HepG2 (cell line): ENCODE measurements around the gene DNAJB2. TPM values are rescaled to one million over a fixed set of nuclear protein-coding genes. Genes with fewer than 3 reads are reported as not detected.

ENCODE experiments used
- GATA4 ChIP-seq: sonication (generic); IDR thresholded peaks from 2 replicates; pipeline ENCODE4 v1.6.1; 2016; ENCODE audit warnings: antibody characterized with exemption, low read depth, borderline replicate concordance
- ISX ChIP-seq: sonication (generic); formaldehyde crosslinking; conservative IDR thresholded peaks from 2 replicates; pipeline ENCODE4 v1.5.0; 2020; ENCODE audit warnings: missing genetic modification reagents
- KLF11 ChIP-seq: IDR thresholded peaks from 2 replicates; pipeline ENCODE4 v1.6.1; 2016; ENCODE audit warnings: missing compliant biosample characterization
- NAIF1 ChIP-seq: sonication (generic); formaldehyde crosslinking; IDR thresholded peaks from 2 replicates; pipeline ENCODE4 v1.5.0; 2020; ENCODE audit warnings: mild to moderate bottlenecking, missing genetic modification reagents, borderline replicate concordance
- NBN ChIP-seq: fragments of 450-650 bp; conservative IDR thresholded peaks from 2 replicates; pipeline ENCODE4 v1.6.1; 2017
- NCOA1 ChIP-seq: sonication (generic); formaldehyde crosslinking; IDR thresholded peaks from 2 replicates; pipeline ENCODE4 v1.9.0; 2021; ENCODE audit warnings: missing genetic modification reagents
- RBAK ChIP-seq: sonication (generic); formaldehyde crosslinking; IDR thresholded peaks from 2 replicates; pipeline ENCODE4 v1.5.1; 2020; ENCODE audit warnings: mild to moderate bottlenecking, missing genetic modification reagents
- SOX13 ChIP-seq, 3 experiments: fragments of 450-650 bp in 1 of 3; sonication (generic) in 1 of 3; formaldehyde crosslinking in 1 of 3; IDR thresholded peaks in 2 of 3; conservative IDR thresholded peaks in 1 of 3; 2 replicates each; pipeline versions ENCODE4 v1.5.0 to v1.6.1; 2016 to 2020; ENCODE audit warnings: antibody characterized with exemption in 1 of 3, mild to moderate bottlenecking in 1 of 3, missing compliant biosample characterization in 1 of 3, missing genetic modification reagents in 1 of 3, moderate library complexity in 1 of 3
- ZMYM4 ChIP-seq: sonication (generic); formaldehyde crosslinking; IDR thresholded peaks from 2 replicates; pipeline ENCODE4 v1.8.1; 2023; ENCODE audit warnings: mild to moderate bottlenecking, missing genetic modification reagents
- ZNF260 ChIP-seq: sonication (generic); formaldehyde crosslinking; IDR thresholded peaks from 2 replicates; pipeline ENCODE4 v1.4.0; 2020; ENCODE audit warnings: missing genetic modification reagents, low read depth, mild to moderate bottlenecking, borderline replicate concordance
- ZNF549 ChIP-seq: sonication (generic); formaldehyde crosslinking; IDR thresholded peaks from 2 replicates; pipeline ENCODE4 v1.5.0; 2020; ENCODE audit warnings: missing genetic modification reagents
- polyA plus RNA-seq, 8 experiments: library from polyadenylated mRNA; depleted of rRNA in 3 of 8; stranded (reverse) in 7 of 8; unstranded in 1 of 8; fragments of >200 nt; fragmentation: Illumina TruSeq in 4 of 8; extraction: Trizol in 4 of 8; gene quantifications; 2 replicates each; pipeline versions ENCODE4 v1.2.1 to v1.2.3, GENCODE V29; 2011 to 2016; ENCODE audit warnings: low read depth in 4 of 8, missing spikeins in 1 of 8, mixed read lengths in 1 of 8; ENCODE audit not compliant: insufficient read depth in 1 of 8
- total RNA-seq, 5 experiments: library from RNA; depleted of rRNA; stranded (reverse); fragments of >200 nt; fragmentation: Illumina TruSeq; extraction: Trizol; gene quantifications; 2 replicates each; pipeline ENCODE4 v1.2.3, GENCODE V29; 2016; ENCODE audit warnings: low read depth in 1 of 5
- TF ChIP-seq, protein P1 (sequence below): sonication (generic); formaldehyde crosslinking; IDR thresholded peaks from 2 replicates; pipeline ENCODE4 v1.5.1; 2020; ENCODE audit warnings: mild to moderate bottlenecking, missing genetic modification reagents, moderate library complexity
- TF ChIP-seq, protein P2 (sequence below): sonication (generic); formaldehyde crosslinking; IDR thresholded peaks from 2 replicates; pipeline ENCODE4 v1.4.0; 2020; ENCODE audit warnings: missing genetic modification reagents
- TF ChIP-seq, protein P3 (sequence below): sonication (generic); formaldehyde crosslinking; IDR thresholded peaks from 2 replicates; pipeline ENCODE4 v1.4.0; 2020; ENCODE audit warnings: missing genetic modification reagents
- TF ChIP-seq, protein P4 (sequence below): sonication (generic); formaldehyde crosslinking; IDR thresholded peaks from 2 replicates; pipeline ENCODE4 v1.4.0; 2020; ENCODE audit warnings: missing genetic modification reagents, borderline replicate concordance
- TF ChIP-seq, protein P5 (sequence below): sonication (generic); formaldehyde crosslinking; IDR thresholded peaks from 2 replicates; pipeline ENCODE4 v1.5.1; 2020; ENCODE audit warnings: mild to moderate bottlenecking, moderate library complexity, missing genetic modification reagents

Gene DNAJB2
- total and polyA plus RNA-seq, 2 of the 13 experiments (the other 11 are each of a cell fraction or from before 2014, with no cell fraction given), result 21.3 to 31.1 TPM

DNA sequence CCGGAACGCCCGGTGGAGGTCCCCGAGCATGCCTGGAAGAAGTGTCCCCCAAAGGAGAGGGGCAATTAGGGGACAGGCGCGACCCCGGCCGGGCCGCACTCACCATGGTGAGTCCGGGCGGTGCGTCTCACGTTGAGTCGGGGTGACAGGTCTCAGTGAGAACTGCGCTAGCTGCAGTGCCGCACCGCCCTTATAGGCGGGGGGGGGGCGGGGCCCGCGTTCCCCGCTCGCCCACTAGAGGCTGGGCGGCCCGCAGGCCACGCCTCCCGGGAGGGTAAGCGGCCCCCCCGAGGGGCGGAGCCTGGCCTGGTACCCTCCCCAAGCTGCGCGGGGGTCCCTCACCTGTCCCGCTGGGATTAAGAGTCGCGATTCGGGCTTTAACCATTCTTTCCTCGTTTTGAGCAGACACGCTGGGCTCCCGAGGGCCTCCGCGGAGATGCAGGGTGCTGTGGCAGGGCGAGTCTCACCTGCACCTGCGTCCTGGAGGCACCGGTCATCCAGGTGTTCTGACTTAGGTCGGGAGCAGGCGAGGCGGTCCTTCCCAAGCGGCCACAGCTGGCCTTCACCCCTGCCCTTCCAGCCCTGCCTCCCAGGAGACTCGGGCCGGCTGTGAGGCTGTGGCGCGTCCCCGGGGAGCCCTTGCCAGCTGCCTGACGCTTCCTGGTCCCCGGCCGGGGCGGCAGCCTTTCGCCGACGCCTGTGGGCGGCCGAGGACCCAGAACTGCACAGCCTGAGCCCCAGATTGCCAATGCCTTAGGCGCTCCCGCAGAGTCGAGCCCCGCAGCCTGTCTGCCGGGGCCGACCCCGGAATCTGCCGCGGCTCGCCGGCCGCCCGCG, 25.2 kb upstream of the DNAJB2 start, which contains the start of gene TUBA4A (continued):
- TF ChIP-seq, protein P1, sequence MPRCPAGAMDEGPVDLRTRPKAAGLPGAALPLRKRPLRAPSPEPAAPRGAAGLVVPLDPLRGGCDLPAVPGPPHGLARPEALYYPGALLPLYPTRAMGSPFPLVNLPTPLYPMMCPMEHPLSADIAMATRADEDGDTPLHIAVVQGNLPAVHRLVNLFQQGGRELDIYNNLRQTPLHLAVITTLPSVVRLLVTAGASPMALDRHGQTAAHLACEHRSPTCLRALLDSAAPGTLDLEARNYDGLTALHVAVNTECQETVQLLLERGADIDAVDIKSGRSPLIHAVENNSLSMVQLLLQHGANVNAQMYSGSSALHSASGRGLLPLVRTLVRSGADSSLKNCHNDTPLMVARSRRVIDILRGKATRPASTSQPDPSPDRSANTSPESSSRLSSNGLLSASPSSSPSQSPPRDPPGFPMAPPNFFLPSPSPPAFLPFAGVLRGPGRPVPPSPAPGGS (CRISPR knock-in tag), result peak; percentile 87; the same call in 1 of the 2 replicates
- TF ChIP-seq, protein P2, sequence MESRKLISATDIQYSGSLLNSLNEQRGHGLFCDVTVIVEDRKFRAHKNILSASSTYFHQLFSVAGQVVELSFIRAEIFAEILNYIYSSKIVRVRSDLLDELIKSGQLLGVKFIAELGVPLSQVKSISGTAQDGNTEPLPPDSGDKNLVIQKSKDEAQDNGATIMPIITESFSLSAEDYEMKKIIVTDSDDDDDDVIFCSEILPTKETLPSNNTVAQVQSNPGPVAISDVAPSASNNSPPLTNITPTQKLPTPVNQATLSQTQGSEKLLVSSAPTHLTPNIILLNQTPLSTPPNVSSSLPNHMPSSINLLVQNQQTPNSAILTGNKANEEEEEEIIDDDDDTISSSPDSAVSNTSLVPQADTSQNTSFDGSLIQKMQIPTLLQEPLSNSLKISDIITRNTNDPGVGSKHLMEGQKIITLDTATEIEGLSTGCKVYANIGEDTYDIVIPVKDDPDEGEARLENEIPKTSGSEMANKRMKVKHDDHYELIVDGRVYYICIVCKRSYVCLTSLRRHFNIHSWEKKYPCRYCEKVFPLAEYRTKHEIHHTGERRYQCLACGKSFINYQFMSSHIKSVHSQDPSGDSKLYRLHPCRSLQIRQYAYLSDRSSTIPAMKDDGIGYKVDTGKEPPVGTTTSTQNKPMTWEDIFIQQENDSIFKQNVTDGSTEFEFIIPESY, result no peak
- no peak for TF ChIP-seq ISX (CRISPR knock-in tag)
- TF ChIP-seq SOX13 (IDR thresholded peaks at IDR 0.05), result no peak
- TF ChIP-seq SOX13 (CRISPR knock-in tag; conservative IDR thresholded peaks at IDR 0.05 in 1 of 2, IDR thresholded peaks at IDR 0.05 in 1 of 2), result no peak
- TF ChIP-seq NCOA1 (CRISPR knock-in tag), result no peak
- no peak for TF ChIP-seq GATA4
- TF ChIP-seq, protein P3, sequence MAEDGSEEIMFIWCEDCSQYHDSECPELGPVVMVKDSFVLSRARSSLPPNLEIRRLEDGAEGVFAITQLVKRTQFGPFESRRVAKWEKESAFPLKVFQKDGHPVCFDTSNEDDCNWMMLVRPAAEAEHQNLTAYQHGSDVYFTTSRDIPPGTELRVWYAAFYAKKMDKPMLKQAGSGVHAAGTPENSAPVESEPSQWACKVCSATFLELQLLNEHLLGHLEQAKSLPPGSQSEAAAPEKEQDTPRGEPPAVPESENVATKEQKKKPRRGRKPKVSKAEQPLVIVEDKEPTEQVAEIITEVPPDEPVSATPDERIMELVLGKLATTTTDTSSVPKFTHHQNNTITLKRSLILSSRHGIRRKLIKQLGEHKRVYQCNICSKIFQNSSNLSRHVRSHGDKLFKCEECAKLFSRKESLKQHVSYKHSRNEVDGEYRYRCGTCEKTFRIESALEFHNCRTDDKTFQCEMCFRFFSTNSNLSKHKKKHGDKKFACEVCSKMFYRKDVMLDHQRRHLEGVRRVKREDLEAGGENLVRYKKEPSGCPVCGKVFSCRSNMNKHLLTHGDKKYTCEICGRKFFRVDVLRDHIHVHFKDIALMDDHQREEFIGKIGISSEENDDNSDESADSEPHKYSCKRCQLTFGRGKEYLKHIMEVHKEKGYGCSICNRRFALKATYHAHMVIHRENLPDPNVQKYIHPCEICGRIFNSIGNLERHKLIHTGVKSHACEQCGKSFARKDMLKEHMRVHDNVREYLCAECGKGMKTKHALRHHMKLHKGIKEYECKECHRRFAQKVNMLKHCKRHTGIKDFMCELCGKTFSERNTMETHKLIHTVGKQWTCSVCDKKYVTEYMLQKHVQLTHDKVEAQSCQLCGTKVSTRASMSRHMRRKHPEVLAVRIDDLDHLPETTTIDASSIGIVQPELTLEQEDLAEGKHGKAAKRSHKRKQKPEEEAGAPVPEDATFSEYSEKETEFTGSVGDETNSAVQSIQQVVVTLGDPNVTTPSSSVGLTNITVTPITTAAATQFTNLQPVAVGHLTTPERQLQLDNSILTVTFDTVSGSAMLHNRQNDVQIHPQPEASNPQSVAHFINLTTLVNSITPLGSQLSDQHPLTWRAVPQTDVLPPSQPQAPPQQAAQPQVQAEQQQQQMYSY, result no peak
- TF ChIP-seq KLF11 (CRISPR knock-in tag), result no peak
- no peak for TF ChIP-seq RBAK (CRISPR knock-in tag)
- no peak for TF ChIP-seq NAIF1
- TF ChIP-seq ZMYM4, result peak; percentile 44; the same call in 1 of the 2 replicates
- TF ChIP-seq, protein P4, sequence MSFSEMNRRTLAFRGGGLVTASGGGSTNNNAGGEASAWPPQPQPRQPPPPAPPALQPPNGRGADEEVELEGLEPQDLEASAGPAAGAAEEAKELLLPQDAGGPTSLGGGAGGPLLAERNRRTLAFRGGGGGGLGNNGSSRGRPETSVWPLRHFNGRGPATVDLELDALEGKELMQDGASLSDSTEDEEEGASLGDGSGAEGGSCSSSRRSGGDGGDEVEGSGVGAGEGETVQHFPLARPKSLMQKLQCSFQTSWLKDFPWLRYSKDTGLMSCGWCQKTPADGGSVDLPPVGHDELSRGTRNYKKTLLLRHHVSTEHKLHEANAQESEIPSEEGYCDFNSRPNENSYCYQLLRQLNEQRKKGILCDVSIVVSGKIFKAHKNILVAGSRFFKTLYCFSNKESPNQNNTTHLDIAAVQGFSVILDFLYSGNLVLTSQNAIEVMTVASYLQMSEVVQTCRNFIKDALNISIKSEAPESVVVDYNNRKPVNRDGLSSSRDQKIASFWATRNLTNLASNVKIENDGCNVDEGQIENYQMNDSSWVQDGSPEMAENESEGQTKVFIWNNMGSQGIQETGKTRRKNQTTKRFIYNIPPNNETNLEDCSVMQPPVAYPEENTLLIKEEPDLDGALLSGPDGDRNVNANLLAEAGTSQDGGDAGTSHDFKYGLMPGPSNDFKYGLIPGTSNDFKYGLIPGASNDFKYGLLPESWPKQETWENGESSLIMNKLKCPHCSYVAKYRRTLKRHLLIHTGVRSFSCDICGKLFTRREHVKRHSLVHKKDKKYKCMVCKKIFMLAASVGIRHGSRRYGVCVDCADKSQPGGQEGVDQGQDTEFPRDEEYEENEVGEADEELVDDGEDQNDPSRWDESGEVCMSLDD (CRISPR knock-in tag), result 0 out of 2 replicates have a peak, but pooled peaks have one; percentile 58
- TF ChIP-seq ZNF549 (CRISPR knock-in tag), result no peak
- TF ChIP-seq ZNF260 (CRISPR knock-in tag), result no peak
- no peak for TF ChIP-seq NBN
- TF ChIP-seq, protein P5, sequence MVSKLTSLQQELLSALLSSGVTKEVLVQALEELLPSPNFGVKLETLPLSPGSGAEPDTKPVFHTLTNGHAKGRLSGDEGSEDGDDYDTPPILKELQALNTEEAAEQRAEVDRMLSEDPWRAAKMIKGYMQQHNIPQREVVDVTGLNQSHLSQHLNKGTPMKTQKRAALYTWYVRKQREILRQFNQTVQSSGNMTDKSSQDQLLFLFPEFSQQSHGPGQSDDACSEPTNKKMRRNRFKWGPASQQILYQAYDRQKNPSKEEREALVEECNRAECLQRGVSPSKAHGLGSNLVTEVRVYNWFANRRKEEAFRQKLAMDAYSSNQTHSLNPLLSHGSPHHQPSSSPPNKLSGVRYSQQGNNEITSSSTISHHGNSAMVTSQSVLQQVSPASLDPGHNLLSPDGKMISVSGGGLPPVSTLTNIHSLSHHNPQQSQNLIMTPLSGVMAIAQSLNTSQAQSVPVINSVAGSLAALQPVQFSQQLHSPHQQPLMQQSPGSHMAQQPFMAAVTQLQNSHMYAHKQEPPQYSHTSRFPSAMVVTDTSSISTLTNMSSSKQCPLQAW (CRISPR knock-in tag), result peak; percentile 86
